Stimulated activated CD4-positive, alpha-beta T cell treated with anti-CD3 and anti-CD28 coated beads, Interleukin-4, amount 100 ng/mL, for 1 hour (primary cell): ENCODE measurements around the gene MYO16.
"Not testable (repeated sequence)": the region's sequence is repeated elsewhere in the genome, so short reads cannot be mapped to it uniquely, and the experiment has no call there.

Experiments used
- DNase-seq: peaks from one replicate; pipeline ENCODE4 v3.0.0-alpha.2; 2020

Gene MYO16

GRCh38 chr13:108903613-108904012, 274.2 kb downstream of the MYO16 start:
- no peak for DNase-seq

GRCh38 chr13:108911807-108912206, 282.4 kb downstream of the MYO16 start:
- DNase-seq = no peak

GRCh38 chr13:108913731-108914130, 284.3 kb downstream of the MYO16 start:
- not testable (repeated sequence) for DNase-seq

GRCh38 chr13:108915095-108915633, 285.8 kb downstream of the MYO16 start:
- no peak for DNase-seq

DNA sequence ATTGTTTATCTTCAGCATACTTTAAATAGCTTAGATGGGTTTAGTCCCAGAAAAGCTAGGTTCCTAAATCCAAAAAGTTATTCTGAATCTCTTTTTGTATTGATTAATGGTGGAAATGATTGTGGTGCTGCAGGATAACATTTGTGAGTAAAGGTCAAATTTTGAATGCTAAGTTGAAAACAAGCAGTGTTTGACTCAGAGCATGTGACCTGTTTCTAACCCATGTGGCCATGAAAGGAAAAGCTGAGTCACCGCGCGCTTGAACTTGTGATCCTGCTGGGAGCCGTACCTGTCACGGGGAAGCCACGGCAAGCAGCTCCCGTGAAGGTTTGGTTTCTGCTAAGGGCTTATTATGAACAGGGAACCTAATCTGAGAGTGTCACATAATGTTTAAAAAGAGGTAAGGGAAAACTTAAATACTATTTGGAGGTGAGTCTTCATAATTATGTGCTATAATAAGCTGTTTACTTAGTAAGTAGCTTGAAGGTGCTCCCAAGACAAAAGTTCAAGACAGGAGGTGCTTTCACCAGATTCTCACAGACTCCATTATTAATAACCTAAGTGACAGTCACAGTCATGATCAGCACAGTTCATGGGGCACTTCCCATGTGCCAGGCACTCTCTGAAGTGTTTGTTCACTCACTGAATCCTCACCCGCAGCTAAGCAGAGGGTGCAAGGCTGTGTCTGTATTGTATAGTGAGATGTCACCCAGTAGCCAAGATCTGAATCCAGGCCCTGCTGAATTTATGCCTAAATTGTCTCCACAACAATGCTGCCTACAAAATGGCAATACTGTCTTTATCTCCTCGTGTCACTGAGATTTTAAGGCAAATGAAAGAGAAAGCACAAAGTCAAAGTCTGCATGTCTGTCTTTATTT, 286.5 kb downstream of the MYO16 start:
- DNase-seq = peak; percentile 76

DNA sequence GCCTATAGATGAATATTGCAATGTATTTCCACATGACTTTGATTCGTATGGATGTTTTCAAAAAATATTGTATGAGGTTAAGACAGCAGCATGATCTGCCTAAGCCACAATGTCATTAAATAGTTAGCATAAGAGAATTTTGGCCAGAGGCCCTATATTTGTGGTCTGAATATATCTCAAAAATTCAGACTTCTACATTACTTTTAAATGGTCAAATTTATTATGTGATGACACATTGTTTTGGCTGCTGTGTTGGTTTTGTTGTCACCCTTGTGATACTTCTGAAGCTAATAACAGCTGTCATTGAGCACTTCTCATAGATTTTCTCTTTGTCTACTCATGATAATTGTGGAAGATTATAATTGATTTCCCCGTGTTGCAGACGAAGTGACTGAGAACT, 288.2 kb downstream of the MYO16 start:
- DNase-seq = no peak

DNA sequence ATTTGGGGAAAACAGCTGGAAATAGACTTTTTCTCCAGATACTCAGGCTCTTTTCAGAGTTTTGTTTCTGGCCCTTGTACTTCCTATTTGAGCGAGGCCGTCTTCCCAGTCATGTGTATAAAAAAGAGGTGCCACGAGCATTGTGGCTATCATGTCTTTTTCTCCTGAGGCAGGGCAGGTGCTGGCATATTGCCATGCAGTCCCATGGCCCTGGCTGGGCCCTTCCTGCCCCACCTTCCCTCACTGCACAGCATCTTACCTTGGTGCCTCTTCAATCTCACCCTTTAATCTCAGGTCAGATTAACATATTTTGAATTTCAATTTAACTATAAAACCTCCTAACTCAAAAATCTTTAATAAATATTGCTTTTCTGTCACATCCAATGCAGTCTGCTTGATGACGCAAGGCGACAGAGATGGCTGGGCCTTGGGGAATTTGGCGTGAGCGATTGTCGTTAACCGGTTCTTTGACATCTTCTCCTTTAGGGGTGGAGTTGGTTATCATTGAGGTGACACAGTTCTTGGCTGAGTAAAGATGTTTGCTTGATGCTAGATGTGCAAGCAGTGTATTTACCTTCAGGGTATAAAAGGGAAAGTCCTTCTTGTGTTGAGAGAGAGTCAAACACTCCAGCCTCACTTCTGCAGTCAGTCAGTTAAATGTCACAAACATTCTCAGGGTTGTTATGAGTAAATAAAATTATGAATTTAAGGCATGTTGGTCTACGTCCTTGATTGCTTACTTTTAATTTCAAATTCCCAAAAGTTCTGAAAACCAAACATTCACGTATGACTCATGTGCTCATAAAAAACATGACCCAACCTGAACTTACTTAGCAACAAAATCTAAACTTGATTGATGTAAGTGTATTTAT, 289.9 kb downstream of the MYO16 start:
- DNase-seq = no peak

DNA sequence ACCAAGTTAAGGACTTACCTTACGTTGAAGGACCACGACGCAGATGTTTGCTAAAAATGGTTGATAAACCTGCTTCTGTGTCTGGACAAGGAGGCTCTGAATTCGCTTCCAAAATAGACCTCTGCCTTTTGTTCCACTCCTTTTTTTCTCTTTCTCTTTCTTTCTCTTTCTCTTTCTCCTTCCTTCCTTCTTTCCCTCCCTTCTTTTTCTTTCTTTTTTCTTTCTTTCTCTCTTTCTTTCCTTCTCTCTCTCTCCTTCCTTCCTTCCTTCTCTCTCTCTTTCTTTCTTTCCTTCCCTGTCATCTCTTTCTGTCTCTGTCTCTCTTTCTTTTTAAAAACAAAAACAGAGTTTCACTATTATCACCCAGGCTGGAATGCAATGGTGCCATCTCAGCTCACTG, 290.7 kb downstream of the MYO16 start:
- DNase-seq = no peak

- DNase-seq = no peak
These were observed 291.8 kb downstream of the MYO16 start for GRCh38 chr13:108921238-108921637.

DNA sequence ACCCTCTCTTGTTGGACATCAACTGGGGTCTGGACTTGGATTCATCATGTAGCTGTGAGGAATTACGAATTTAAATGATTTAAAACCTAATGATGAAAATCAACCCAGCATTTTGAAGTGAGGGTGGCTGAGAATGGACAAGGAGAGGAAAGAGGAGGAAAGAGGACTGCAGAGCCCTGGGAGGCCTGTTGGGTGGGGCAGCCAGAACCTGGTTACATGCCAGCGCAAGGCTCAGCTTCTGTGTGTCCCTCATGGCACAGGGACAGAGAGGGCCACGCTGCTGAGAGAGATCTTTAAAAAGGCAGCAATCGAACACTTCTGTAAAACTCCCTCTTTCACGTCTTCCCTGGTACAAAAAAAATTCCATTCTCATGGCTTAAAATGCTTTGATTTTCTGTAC, 292.7 kb downstream of the MYO16 start:
- no peak for DNase-seq

DNA sequence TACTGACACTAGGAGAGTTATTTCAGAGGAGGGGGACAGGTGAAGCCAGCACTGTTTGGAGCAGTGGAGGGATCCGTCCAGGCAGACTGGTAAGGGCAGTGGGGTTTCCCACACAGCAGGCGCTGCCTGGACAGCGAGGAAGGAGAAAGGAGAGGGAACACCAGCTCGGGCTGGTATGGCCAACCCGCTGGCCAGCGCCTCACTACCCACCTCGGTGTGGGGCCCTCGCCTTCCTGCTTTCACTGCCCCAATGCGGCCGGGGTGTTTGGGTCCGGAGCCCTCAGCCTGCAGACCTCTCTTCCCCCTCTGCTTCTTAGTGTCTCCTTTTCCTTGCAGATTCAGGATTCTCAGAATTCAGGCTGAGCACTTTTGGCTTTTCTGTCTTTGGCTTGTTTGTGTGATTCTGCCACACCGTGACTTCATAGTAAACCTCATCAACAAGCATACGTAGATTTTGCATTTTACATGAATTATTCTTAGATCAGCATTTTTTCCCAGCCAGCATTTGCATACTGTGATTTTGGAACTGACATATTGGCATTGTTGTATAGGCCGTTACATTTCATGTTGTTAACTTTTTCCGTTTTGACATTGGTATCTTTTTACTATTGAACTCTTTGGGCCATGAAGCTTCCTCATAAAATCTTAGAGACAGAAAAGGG, 294.1 kb downstream of the MYO16 start:
- no peak for DNase-seq

- DNase-seq = no peak
These were observed 294.7 kb downstream of the MYO16 start for GRCh38 chr13:108924134-108924533.

DNA sequence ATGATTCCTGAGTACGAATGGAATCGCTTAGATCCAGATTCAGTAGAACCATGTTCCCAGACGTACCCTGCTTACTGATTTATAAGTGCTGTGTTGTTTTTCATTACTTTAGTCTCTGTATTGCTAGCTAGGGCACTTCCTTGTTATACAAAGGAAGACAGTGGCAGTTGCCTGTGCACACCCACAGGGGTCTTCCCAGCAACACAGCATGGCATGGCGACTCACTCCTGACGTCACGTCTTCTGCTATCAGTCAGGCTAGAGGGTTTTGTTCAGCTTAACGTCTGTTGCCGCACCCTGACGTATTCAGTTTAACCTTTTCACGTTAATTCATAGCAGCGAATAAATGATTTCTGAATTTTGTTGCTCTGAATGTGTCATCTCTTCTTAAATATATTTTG, 295.1 kb downstream of the MYO16 start:
- no peak for DNase-seq

- DNase-seq = no peak
These were observed 295.7 kb downstream of the MYO16 start for GRCh38 chr13:108925070-108925469.

GRCh38 chr13:108926862-108927261, 297.5 kb downstream of the MYO16 start:
- DNase-seq = no peak

- DNase-seq = no peak
These were observed 298.2 kb downstream of the MYO16 start for GRCh38 chr13:108927615-108928014.

GRCh38 chr13:108929532-108930206, 300.3 kb downstream of the MYO16 start:
- no peak for DNase-seq

- DNase-seq = no peak
These were observed 302.8 kb downstream of the MYO16 start for GRCh38 chr13:108932196-108932595.

DNA sequence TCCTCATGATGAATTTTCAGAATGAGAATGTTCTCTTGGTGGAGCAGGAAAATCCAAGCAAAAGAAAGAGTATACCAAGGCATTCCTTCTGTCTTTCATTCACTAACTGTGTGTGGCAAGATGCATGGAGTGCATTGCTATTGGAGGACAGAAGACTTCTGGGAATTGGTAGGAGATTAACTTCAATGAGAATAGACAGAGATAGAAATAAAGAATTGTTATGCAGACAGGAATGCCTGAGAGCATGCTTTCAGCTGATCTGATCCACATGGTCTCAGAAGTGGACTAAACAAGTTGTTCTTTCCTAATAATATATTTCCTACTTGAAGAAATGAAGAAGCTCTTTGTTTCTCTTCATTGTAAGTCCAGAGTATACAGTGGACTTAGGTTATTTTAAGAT, 303.6 kb downstream of the MYO16 start:
- DNase-seq = no peak

DNA sequence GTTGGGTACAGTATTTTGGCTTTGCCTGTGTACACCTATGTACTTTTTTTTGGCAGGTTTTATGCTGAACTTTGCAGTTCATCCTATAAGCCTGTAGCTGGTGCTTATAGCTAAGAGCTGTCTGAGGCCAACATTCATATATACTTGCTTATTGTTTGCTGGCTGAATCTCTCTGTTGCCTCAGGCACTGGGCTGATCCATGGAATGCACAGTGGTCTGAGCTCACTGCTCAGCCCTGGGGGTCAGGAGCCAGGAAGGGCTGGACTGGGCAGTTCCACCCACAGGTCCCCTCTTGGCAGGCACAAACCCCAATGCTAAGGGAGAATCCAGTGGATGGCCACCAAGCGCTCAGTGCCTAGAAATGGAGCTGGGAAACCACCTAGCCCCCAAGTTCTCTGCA, 308.7 kb downstream of the MYO16 start:
- no peak for DNase-seq

DNA sequence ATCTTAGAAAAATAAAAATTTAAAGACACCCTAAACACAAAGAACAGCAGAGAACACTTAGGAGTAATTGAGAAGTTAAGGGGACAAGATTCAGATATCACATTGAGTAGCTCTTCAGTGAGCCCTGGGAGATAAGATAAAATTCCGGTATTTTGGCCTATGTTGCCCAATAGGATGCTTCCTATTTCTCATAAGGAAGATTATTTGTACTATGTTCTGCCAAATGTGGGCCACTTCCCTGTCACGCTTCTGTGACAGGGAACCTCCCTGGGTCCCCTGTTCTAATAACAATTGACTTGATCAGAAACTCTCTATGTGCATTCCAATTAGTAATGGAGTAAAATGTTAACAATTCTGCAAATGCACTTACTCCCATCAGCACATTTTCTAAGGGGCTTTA, 310.7 kb downstream of the MYO16 start:
- DNase-seq = no peak

DNA sequence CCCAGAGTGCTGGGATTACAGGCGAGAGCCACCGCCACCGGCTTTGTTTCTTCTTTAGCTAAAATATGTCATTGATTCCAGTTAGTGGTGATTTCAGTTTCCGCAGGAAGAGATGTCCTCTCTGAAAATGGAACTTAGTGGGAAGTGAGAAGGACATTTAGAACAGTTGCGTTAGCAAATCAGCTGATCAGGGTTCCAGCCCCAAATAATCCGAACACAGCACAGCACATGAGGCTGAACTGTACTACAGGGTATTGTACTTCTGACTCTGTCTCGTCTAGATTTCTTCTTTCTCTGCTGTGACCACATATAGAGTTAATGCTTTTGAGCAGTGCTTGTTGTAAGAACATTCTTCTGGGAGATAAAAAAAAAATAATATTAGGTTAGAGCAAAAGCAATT, 314.4 kb downstream of the MYO16 start:
- DNase-seq = no peak

DNA sequence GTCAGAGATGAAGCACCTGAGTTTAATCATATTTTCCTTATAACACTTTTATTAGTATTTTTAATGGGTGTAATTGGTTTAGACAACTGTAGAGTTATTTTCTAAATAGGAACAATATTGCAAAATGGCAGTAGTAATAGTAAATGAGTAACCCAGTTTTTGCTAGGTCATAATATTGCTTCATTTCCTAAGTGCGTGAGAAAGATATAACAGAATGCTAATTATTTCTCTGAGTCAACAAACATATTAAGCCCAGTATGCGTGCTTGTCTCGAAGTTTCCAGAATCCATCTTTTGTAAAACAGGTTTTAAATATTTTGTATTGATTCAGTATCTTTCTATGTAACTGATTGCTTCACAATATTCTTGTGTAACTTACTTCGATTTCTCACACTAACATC, 315.3 kb downstream of the MYO16 start:
- DNase-seq = no peak
